22Rv1 (cell line): ENCODE measurements around the gene NOL4L.

Source experiments
- H3K27ac ChIP-seq: fragments of 450-650 bp; 2 replicates; pipeline ENCODE4 v1.5.1; 2017
- ZFX ChIP-seq: fragments of 450-650 bp; IDR thresholded peaks from 2 replicates; pipeline ENCODE4 v1.6.1; 2017; ENCODE audit warnings: antibody characterized with exemption, borderline replicate concordance
- TF ChIP-seq, protein P1 (sequence below): fragments of 450-650 bp; IDR thresholded peaks from 2 replicates; pipeline ENCODE4 v1.5.1; 2017; ENCODE audit warnings: mild to moderate bottlenecking

Gene NOL4L

DNA sequence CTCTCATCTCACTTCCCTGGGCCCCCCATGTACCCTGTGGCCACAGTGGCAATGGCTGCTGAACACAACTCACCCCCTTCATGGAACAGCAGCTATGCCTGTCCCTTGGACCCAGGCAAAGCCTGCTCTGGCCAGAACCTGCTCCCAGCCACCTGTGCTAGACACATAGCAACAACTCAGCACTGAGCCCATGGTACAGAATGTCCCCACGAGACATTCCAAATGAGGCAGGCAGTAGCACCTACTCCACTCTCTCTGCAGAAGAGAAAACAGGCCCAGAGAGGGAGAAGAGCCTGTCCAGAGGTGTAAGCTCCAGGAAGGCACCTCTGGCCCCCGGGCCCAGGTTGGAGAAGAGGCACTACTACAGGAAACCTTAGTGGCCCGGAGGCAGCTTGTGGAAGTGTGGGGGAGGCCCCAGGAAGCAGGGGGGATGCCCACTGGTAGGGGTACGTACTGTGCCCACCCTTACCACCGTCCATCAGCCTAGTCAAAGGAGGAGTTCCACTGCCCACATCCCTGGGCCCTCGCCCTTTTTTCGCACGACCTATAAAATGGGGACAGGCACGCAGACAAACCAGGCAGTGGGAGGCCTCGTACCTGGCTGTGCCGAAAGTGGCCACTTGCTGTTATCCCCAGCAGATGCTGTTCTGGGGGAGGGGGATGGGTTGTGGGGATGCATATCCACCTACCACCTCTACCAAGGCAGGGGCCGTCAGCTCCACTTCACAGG, 129.8 kb downstream of the NOL4L start:
- H3K27ac ChIP-seq, result no peak overlapping the region
- TF ChIP-seq, protein P1, sequence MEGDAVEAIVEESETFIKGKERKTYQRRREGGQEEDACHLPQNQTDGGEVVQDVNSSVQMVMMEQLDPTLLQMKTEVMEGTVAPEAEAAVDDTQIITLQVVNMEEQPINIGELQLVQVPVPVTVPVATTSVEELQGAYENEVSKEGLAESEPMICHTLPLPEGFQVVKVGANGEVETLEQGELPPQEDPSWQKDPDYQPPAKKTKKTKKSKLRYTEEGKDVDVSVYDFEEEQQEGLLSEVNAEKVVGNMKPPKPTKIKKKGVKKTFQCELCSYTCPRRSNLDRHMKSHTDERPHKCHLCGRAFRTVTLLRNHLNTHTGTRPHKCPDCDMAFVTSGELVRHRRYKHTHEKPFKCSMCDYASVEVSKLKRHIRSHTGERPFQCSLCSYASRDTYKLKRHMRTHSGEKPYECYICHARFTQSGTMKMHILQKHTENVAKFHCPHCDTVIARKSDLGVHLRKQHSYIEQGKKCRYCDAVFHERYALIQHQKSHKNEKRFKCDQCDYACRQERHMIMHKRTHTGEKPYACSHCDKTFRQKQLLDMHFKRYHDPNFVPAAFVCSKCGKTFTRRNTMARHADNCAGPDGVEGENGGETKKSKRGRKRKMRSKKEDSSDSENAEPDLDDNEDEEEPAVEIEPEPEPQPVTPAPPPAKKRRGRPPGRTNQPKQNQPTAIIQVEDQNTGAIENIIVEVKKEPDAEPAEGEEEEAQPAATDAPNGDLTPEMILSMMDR, result no peak

DNA sequence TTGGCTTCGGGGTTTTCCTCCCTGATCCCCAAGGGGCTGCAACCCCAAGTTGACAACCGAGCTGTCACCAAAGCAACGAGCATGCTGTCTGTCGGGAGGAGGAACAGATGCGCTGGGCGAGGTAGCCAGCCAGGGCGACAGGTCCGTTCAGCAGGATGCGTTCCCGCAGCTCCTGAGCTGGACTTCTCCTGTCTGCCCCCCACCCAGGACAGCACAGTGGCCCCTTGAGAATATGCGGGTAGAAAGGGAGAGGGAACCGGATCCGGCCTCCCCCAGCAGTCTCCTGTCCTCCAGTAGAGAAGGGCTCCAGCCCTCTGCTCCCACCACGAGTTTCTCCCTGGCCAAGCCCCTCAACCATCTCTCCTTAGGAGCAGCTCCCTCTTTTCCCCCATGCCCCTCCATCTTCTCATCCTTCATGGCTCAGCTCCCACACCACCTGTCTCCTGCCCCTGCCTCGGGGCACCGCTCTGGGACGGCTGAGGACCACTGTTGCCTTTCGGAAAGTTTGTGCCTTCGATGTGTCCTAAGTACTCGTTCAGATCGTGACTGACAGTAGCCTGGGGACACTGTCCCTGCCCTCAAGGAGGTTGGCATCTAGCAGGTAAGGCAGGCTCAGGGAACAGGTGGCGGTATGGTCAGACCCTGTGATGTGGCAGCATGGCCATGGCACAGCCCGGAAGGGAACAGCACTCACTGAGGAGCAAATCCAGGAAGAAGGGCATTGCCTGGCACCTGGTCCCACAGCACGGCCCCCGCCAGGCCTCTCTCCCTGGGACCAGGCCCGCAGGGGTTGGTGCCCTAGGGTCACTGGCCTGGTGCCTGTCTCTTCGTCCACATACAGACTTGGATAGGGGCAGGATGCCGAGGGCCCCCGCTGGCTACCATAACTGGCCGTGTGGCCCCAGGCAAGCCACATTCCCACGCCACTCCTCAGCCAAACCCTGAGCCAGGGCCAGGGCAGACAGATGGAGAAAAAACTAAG, 130.7 kb downstream of the NOL4L start:
- TF ChIP-seq, protein P1, result no peak
- TF ChIP-seq ZFX, result no peak
- no peak overlapping the region for H3K27ac ChIP-seq

DNA sequence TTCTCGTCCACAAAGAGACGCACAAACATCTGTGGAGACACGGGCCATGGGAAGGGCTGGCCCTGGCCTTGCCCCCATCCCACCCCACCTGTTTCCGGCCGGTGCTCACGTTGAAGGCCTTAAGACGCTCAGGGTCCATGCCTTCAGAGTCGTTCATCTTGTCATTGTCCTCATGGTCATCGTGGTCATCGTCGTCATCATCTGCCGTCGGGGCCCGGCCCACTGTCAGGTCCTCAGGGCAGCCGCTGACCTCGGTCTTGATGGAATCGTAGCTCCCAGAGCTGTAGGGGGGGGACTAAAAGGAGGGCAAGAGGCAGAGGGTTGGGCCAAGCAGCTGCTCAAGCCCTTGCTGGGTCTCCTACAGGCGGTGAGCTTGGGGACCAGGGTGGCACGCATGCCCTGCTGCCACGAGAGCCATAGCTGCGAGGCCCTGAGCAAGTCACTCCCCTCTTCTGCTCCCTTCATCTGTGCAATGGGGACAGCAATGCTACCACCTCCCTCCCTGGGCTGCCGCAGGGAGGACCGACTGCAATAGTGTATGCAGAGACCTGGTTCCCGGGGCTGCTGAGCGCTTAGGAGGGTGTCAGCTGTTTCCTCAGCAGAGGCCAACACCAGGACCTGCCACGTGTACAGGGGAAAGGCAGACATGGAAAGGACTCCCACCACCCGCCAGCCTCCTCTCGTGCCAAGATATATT, 131.5 kb downstream of the NOL4L start:
- TF ChIP-seq, protein P1, result no peak
- no peak for TF ChIP-seq ZFX
- H3K27ac ChIP-seq, result no peak overlapping the region

DNA sequence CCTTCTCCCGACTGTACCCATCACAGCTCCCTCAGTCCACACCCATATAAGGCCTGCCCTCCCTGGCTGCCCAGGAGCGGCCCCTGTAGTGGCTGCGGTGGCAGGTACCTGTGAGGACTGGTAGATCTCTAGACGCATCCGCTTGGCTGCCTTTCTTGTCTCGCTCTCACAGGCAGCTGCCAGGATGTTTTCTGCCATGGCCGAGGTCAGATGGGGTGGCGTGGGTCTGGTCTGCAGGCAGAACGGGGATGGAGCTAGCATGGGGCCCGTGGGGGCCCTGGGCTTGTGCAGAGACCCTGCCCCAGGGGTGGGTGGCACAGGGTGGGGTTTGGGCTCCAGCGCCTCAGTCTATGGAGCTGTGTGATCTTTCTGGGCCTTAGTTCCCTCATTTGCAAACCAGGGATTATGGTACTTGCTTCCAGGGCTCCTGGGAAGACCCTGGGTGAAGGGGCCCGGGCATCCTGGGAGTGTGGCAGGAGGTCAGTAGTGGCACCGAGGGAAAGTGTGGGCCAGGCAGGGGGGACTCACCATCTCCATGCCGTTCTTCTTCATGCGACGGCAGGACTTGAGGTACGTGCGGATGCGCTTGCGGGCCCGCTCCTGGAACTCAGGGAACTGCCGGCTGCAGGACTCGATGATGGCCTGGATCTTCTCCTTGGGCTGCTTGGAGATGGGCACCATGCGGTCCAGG, 132.2 kb downstream of the NOL4L start:
- no peak overlapping the region for H3K27ac ChIP-seq
- no peak for TF ChIP-seq ZFX
- TF ChIP-seq, protein P1, result no peak

DNA sequence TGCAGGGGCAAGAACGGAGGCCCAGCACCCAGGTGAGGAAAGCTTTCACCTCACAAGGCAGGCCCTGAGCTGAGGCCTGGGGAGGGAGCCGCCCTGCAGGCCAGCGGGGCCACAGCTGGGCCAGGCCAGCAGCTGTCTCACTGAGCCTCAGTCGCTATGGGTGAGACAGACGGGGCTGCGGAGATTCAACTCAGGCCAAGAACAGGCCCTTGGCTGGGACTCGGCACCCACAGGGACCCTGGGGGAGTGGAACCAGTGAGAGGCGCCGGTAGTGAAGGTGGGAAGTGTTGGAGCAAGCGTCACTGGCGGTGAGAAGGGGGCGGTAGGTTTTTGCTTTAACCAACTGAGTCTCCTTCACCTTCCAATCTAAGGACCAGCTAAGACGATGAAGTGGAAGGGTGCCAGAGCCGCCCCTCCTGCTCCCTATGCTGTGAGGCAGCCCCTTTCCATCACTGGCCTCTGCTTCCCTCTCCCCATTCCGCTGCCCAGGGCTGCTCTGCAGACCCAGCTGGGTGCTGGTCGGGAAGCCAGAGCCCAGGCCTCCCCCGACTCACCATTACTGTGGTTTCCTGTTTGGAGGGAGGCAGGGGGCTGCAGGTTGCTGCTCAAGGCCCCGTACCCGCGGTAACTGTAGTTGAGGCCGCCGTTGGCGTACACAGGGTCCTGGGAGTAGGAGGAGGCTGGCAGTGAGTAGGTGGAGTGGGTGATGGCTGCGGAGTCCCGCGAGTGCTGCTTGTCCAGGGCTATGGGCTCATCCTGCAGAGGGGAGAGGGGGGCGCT, 133.3 kb downstream of the NOL4L start:
- no peak overlapping the region for H3K27ac ChIP-seq
- TF ChIP-seq, protein P1, result 0 out of 2 replicates have a peak, but pooled peaks have one; percentile 4
- TF ChIP-seq ZFX, result no peak

DNA sequence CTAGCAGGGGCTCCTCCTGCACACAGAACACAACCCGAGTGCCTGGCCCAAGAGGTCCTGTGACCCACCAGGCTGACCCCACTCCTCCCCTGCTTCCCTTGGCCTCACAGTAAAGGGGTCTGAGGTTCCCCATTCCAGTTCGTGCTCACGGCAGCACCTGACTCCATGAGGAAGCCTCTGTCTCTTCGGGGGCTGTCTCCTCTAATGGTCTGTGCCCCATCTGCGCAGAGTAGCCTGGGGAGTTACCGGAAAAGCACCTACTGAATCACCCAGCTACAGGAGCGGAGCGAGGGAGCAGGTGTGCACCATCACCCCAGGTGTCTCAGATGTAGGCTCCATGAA, 133.8 kb downstream of the NOL4L start:
- no peak for TF ChIP-seq ZFX
- TF ChIP-seq, protein P1, result no peak
- H3K27ac ChIP-seq, result no peak overlapping the region
